ENCODE measurements around the gene MRLN. TPM values are rescaled to one million over a fixed set of nuclear protein-coding genes. Genes with fewer than 3 reads are reported as not detected.
A peak's percentile ranks its signal among the peaks of the same experiment; 100 is the strongest.
"Not testable (repeated sequence)": the region's sequence is repeated elsewhere in the genome, so short reads cannot be mapped to it uniquely, and the experiment has no call there.

MRLN gene
- total RNA-seq, 2 donors from 2014 or later, result not detected

DNA sequence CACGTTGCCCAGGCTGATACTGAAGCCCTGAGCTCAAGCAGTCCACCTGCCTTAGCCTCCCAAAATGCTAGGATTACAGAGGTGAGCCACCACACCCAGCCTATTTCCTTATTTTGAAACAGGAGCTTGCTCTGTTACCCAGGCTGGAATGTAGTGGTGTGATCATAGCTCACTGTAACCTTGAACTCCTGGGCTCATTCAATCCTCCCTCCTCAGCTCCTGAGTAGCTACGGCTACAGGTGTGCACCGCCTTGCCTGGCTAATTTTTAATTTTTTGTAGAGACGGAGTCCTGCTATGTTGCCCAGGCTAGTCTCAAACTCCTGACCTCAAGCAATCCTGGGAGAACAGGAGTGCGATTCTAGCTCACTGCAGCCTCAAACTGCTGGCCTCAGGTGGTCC, 11.7 kb downstream of the MRLN start:
- TF ChIP-seq, protein P1, sequence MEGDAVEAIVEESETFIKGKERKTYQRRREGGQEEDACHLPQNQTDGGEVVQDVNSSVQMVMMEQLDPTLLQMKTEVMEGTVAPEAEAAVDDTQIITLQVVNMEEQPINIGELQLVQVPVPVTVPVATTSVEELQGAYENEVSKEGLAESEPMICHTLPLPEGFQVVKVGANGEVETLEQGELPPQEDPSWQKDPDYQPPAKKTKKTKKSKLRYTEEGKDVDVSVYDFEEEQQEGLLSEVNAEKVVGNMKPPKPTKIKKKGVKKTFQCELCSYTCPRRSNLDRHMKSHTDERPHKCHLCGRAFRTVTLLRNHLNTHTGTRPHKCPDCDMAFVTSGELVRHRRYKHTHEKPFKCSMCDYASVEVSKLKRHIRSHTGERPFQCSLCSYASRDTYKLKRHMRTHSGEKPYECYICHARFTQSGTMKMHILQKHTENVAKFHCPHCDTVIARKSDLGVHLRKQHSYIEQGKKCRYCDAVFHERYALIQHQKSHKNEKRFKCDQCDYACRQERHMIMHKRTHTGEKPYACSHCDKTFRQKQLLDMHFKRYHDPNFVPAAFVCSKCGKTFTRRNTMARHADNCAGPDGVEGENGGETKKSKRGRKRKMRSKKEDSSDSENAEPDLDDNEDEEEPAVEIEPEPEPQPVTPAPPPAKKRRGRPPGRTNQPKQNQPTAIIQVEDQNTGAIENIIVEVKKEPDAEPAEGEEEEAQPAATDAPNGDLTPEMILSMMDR (IDR thresholded peaks at IDR 0.05), result no peak
- intact Hi-C loops (cut with DNase I), result no loop called here
- Histone ChIP-seq H3K27me3 (no peaks in the 10 kb centered on the region), H3K4me3 (no peak overlapping the region), H3K9me3 (no peaks in the 10 kb centered on the region), H3K36me3 (no peaks in the 10 kb centered on the region), H3K9ac (ENCODE audit: low read depth in 2 of 2, low read length in 2 of 2) (no peak overlapping the region), H3K4me1 (no peaks in the 10 kb centered on the region), H3K27ac (peak overlapping the region; percentile 6)
- DNase-seq, result peak; percentile 37

DNA sequence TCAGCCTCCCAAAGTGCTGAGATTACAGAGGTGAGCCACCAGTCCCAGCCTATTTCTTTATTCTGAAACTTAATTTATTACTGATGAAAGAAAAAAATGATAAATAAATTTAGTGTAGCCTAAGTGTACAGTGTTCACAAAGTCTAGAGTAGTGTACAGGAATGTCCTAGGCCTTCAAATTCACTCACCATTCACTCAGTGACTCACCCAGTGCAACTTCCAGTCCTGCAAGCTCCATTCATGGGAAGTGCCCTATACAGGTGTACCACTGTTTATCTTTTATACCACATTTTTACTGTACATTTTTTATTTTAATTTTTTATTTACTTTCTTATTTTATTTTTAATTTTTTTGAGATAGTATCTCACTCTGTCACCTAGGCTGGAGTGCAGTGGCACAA, 12.2 kb downstream of the MRLN start:
- TF ChIP-seq, protein P1 (IDR thresholded peaks at IDR 0.05), result no peak
- Histone ChIP-seq H3K9me3 (no peaks in the 10 kb centered on the region), H3K4me1 (no peaks in the 10 kb centered on the region), H3K27me3 (no peaks in the 10 kb centered on the region), H3K27ac (peak overlapping the region; percentile 6), H3K36me3 (no peaks in the 10 kb centered on the region), H3K9ac (ENCODE audit: low read depth in 2 of 2, low read length in 2 of 2) (no peak overlapping the region), H3K4me3 (no peak overlapping the region)
- no peak for DNase-seq
- intact Hi-C loops (cut with DNase I), result no loop called here

DNA sequence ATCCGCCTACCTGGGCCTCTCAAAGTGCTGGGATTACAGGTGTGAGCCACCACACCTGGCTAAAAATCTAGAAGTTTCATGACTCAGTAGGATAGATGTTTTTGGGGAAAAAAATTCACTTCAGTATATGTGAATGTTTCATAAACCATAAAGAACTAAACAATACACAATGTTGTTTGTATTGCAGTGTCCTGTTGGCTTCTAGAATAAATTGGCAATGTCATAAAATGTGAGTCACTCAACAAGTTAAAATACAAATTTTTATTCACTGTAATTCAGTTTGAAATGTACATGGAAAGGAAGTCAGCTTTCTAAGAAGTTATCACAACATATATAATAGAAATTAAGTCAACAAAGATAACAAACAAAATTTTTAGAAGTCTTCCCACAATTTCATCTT, 16.5 kb downstream of the MRLN start:
- DNase-seq, result no peak
- Histone ChIP-seq H3K27ac (no peak overlapping the region), H3K4me1 (no peaks in the 10 kb centered on the region), H3K36me3 (no peaks in the 10 kb centered on the region), H3K27me3 (no peaks in the 10 kb centered on the region), H3K9me3 (no peaks in the 10 kb centered on the region), H3K9ac (ENCODE audit: low read depth in 2 of 2, low read length in 2 of 2) (no peak overlapping the region), H3K4me3 (no peak overlapping the region)
- TF ChIP-seq, protein P1 (IDR thresholded peaks at IDR 0.05), result no peak
- intact Hi-C loops (cut with DNase I), result no loop called here

DNA sequence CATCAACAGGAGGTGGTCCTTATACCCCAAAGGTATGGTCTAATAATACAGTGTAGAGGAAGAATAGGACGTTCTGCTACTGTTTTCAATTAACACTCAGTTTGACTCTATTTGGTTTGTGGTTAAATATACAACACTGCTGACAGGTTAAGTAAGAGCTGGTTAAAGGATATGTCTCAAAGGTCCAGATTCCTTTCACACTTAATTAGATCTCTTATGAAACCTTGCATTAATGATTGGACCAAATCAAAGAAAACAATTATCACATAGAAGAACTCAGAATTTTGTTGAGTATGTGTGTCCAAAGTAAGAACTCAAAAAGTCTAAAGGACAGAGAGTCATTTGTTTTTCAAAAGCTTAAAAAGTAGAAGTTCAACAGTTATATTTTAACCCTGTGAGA, 18.0 kb downstream of the MRLN start:
- TF ChIP-seq, protein P1 (IDR thresholded peaks at IDR 0.05), result no peak
- H3K9ac ChIP-seq (ENCODE audit: low read depth in 2 of 2, low read length in 2 of 2), result no peak overlapping the region
- no peaks in the 10 kb centered on the region for H3K36me3 ChIP-seq
- H3K4me3 ChIP-seq, result no peak overlapping the region
- no peaks in the 10 kb centered on the region for H3K4me1 ChIP-seq
- H3K9me3 ChIP-seq, result no peaks in the 10 kb centered on the region
- no peaks in the 10 kb centered on the region for H3K27me3 ChIP-seq
- intact Hi-C loops (cut with DNase I), result no loop called here
- no peak for DNase-seq
- no peak overlapping the region for H3K27ac ChIP-seq

DNA sequence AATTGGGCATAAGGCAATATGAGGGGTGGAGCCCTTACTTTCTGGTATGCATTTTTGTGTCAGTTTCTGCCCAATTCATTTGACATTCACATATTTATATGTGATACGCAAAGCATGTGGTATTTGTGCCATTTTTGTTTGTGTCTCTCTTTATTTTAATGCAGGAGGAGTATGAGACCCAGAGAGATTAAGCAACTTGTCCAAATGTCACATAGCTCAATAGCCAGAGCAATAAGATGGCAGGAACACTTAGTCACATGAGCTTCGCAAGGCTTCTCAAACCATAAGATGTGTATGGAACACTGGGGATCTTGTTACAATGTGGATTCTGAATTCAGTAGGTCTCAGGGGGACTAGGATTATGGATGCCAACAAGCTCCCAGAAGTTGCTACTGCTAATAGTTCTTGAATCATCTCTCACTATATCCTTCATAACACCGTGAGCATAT, 19.2 kb downstream of the MRLN start:
- Histone ChIP-seq H3K4me3 (no peak overlapping the region), H3K9me3 (no peaks in the 10 kb centered on the region), H3K4me1 (no peaks in the 10 kb centered on the region), H3K27ac (no peak overlapping the region), H3K9ac (ENCODE audit: low read depth in 2 of 2, low read length in 2 of 2) (no peak overlapping the region), H3K36me3 (no peaks in the 10 kb centered on the region), H3K27me3 (no peaks in the 10 kb centered on the region)
- DNase-seq, result no peak
- TF ChIP-seq, protein P1 (IDR thresholded peaks at IDR 0.05), result no peak
- intact Hi-C loops (cut with DNase I), result no loop called here

DNA sequence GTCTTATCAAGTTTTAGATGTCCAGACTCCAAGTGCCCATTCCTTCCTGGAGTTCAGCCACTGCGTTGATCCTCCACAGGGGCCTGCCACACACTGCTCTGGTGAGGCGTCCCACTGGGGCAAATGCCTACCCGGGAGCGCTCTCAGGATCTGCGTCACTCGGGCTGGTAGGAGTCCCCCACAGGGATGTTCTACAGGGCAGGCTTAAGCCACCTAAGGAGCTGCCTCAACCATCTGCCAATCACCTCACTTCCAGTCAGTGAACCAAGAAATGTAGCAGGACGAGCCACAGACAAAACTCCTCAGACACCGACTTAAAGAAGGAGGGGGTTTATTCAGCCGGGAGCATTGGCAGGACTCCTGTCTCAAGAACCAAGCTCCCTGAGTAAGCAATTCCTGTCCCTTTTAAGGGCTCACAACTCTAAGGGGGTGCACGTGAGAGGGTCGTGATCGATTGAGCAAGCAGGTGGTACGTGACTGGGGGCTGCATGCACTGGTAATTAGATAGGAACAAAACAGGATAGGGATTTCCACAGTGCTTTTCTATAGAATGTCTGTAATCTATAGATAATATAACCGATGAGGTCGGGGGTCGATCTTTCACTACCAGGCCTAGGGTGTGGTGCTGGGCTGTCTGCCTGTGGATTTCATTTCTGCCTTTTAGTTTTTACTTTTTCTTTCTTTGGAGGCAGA, 19.8 kb downstream of the MRLN start:
- H3K27ac ChIP-seq; H3K27me3 ChIP-seq; DNase-seq; H3K36me3 ChIP-seq; H3K9me3 ChIP-seq; H3K4me3 ChIP-seq; H3K4me1 ChIP-seq; intact Hi-C loops (cut with DNase I); H3K9ac ChIP-seq (ENCODE audit: low read depth in 2 of 2, low read length in 2 of 2): not testable (repeated sequence)

DNA sequence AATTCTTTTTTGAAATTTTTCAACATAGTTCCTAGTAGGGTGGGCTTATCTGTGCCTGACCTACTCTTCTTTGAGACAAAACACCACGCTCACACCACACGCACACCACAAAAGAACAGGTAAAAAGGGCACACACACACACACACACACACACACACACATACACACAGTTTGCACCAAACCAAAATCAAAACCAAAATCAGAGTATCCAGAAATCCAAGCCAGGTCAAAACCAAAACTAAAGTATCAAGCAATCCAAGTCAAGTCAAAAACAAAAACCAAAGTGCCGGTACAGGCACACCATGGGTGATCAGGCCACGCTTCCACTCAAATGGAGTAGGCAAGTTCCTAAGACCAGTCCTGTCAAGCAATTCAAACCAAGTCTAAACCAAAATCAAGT, 20.4 kb downstream of the MRLN start:
- H3K4me1 ChIP-seq; H3K27me3 ChIP-seq; H3K36me3 ChIP-seq; H3K9me3 ChIP-seq; H3K27ac ChIP-seq; DNase-seq; intact Hi-C loops (cut with DNase I); H3K9ac ChIP-seq (ENCODE audit: low read depth in 2 of 2, low read length in 2 of 2); H3K4me3 ChIP-seq: not testable (repeated sequence)

DNA sequence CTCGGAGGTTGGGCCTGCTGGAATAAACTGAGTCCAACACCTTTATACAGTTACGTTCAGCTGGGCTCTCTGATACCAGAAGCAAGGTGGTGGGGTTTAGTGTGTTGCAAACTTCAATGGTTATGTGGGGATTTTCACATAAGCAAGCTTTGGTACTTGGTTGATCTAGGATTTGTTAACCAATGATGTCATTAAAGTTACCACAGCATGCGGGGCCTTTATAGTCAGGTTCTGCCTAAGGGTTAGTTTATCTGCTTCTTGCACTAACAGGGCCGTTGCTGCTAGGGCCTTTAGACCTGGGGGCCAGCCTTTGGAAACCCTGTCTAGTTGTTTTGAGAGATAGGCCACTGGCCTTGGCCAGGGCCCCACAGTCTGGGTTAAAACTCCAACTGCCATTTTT, 24.1 kb downstream of the MRLN start:
- not testable (repeated sequence) for DNase-seq

More for the DNA sequence above, 24.1 kb downstream of the MRLN start:
- H3K4me3 ChIP-seq; H3K4me1 ChIP-seq; H3K9ac ChIP-seq (ENCODE audit: low read depth in 2 of 2, low read length in 2 of 2); H3K9me3 ChIP-seq; H3K27ac ChIP-seq; H3K27me3 ChIP-seq; H3K36me3 ChIP-seq; intact Hi-C loops (cut with DNase I): not testable (repeated sequence)
